Activated CD4-positive, alpha-beta T cell treated with anti-CD3 and anti-CD28 coated beads, Interleukin-2, amount 50 U/mL, for 1 hour (primary cell): ENCODE data around the gene FBXW4.
"Not testable (repeated sequence)": the region's sequence is repeated elsewhere in the genome, so short reads cannot be mapped to it uniquely, and the experiment has no call there.

Source experiments
- DNase-seq: peaks from one replicate; pipeline ENCODE4 v3.0.0-alpha.2; 2020

The FBXW4 gene

DNA sequence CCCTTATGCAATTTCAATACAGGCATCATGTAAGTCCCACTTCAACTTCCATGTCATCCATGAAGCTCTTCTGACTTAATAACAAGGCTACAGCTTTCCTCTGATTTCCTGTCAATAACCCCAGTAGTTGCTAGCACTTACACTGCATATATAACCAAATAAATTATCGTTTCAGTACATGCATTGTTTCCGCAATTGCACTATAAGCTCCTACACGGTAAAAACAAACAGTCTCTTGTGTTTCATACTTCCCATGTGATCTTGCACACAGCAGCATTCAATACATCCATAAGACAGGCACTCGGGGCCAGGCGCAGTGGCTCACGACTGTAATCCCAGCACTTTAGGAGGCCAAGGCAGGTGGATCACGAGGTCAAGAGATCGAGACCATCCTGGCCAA is 41.4 kb downstream of the FBXW4 start:
- DNase-seq: no peak

GRCh38 chr10:101651336-101651735 is 43.6 kb downstream of the FBXW4 start:
- no peak for DNase-seq

GRCh38 chr10:101650863-101651262 is 44.1 kb downstream of the FBXW4 start:
- DNase-seq: no peak

GRCh38 chr10:101649525-101650085 is 45.4 kb downstream of the FBXW4 start:
- no peak for DNase-seq

GRCh38 chr10:101647255-101647654 is 47.7 kb downstream of the FBXW4 start:
- no peak for DNase-seq

DNA sequence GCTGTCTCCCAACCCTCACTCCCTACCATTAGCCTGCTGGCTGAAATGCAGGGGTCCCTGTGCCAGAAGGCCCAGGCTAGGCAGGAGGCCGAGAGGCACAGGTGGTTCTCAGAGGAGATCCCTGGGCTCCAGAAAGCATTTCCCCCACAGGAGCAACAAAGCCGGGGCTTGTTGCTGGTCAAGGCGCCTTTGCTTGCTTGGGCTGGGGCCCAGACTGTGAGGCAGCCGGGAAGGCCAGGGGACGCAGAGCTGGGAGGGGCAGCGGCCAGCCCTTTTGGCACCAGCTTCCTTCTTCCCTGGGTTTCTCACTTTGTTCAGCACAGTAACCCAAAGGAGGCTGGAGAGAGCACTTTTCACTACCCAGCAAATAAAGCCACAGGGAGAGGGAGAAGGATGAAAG is 48.6 kb downstream of the FBXW4 start:
- DNase-seq: no peak

DNA sequence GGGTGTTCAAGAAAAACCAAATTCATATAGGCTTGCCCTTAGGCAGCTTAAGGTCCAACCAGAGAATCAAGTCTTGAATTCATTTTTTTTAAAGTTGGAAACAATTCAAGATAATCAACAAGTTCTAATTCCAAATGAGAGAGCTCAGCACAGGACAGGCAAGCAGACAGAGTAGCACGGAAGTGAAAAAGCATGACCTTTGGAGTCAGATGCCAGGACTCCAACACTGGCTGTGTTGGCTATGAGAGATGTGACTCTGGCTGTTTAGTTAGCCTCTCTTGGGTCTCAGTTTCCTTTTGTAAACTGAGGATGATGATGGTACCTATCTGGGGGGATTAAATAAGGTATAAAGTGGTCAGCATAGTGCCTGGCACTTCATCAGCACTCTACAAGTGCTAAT is 49.3 kb downstream of the FBXW4 start:
- DNase-seq: no peak

- DNase-seq: no peak
These were observed 51.0 kb downstream of the FBXW4 start for GRCh38 chr10:101644002-101644401.

- no peak for DNase-seq
These were observed 51.4 kb downstream of the FBXW4 start for GRCh38 chr10:101643546-101643945.

DNA sequence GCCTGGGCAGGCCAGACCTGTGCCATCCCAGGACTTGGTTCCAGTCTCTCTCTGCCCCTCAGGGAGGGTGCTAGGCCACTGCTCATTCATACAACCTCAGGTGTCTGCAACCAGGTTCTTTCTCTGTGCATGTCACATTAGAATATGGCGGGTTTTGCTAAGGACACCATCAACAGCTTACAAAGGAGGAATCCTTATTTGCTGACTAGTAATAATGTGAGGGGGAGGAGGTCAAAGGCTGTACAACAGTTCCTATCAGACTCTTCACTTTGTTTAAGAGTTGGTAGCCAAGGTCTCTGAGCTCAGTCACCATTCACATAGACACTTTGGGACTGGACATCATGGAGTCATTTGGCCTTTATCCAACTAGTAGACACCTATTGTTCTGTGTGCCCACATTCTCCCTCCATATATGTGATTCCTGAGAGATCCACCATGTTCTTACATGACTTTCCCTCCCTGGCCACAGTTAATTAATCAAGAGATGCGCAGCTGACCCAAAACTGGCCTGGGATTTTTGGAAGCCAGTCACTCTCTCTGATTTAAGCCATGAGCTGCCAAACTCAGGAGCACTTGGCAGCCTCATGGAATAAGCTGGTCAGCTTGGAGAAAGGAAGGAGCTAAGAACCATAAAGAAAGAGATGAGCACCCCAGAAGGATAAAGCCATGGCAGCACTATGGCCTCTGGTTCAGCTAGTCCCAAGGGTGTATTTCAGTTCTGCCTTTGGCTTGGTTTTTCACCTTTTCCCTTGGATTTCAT is 55.6 kb downstream of the FBXW4 start:
- no peak for DNase-seq

DNA sequence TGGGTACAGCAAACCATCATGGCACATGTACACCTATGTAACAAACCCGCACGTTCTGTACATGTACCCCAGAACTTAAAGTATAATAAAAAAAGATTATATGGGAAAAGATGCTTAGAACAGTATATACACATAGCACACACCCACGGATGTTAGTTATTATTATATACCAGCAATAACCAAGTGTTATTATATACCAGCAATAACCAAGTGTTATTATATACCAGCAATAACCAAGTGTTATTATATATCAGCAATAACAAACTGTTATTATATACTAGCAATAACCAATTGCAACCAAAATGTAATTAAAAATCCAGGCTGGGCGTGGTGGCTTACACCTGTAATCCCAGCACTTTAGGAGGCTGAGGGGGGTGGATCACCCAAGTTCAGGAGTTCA is 61.5 kb downstream of the FBXW4 start:
- not testable (repeated sequence) for DNase-seq

DNA sequence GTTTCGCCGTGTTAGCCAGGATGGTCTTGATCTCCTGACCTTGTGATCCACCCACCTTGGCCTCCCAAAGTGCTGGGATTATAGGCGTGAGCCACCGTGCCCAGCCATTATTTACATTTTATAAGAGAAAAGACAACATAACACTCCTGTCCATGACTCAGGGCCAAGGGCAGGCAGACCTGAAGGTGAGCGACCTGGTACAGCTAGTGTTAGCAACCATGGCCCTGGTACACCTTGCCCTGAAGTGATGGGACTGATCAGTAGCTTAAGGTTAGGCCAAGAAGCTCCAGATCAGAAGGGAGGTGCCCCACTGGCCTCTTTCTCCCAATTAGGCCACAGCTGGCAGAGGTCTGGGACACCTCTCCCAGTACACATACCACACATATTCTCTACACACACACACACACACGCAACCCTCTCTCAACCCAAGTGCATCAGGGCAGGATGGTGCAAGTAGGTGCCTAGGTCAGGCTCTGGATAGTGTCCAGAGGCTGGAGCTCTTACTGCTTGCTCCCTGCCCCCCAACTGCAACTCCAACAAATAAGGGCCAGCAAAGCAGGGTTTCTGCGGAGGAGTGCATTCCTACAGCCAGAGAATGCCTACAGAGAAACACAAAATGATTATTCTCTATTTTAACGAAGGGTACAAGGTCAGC is 63.0 kb downstream of the FBXW4 start:
- no peak for DNase-seq

- DNase-seq: no peak
These were observed 64.4 kb downstream of the FBXW4 start for GRCh38 chr10:101630633-101630920.

- DNase-seq: no peak
These were observed 64.9 kb downstream of the FBXW4 start for GRCh38 chr10:101629837-101630632.

GRCh38 chr10:101625821-101626412 is 69.1 kb downstream of the FBXW4 start:
- DNase-seq: no peak

- DNase-seq: no peak
These were observed 70.4 kb downstream of the FBXW4 start for GRCh38 chr10:101624526-101625102.

DNA sequence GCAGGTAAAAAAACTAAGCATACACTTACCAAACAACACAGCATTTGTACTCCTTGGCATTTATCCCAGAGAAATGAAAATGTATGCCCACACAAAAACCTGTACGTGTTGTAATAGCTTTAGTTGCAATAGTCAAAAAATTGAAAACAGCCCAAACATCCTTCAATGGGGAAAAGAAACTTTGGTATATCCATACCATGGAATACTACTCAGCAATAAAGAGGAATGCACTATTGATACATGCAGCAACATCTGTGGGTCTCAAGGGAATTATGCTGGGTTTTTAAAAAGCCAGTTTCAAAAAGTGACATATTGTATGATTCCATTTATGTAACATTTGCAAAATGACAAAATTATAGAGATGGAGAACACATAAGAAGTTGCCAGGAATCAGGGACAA is 71.4 kb downstream of the FBXW4 start:
- DNase-seq: no peak

DNA sequence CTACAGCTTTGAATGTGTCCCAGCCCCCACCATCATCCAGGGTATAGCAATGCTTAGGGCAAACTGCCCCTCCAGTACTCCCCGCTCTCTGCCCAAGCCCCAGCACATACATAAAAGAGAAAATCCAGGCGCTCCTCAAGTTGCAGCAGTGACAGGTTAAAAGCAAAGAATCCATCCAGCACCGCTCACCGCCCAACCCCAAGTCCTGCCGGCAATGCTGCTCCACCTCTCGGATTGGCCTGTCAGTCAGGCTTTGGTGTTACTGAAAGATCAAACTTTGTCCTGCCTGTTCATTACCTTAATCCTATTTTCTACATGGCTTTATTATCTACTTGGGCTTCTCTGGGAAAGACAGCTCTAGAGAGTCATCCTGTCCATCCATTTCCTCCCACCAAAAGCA is 75.0 kb downstream of the FBXW4 start:
- no peak for DNase-seq

DNA sequence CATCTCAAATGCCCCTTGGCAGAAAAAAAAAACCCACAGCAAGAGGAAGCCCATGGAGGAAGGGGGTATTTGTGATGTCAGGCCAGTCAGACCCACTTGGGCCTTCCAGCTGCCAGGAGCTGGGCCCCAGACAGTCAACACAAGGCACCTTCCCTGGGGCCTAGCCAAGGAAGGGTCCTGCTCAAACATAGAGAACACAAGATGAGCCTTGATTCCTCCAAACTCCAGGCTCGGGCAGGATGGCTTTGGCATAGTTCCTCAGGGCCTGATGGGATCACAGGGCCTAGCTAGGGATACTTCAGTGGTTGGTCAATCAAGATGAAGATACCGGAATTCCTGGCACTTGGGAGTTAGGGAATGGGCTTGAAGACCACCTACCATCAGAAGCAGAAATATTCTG is 76.1 kb downstream of the FBXW4 start:
- DNase-seq: no peak

DNA sequence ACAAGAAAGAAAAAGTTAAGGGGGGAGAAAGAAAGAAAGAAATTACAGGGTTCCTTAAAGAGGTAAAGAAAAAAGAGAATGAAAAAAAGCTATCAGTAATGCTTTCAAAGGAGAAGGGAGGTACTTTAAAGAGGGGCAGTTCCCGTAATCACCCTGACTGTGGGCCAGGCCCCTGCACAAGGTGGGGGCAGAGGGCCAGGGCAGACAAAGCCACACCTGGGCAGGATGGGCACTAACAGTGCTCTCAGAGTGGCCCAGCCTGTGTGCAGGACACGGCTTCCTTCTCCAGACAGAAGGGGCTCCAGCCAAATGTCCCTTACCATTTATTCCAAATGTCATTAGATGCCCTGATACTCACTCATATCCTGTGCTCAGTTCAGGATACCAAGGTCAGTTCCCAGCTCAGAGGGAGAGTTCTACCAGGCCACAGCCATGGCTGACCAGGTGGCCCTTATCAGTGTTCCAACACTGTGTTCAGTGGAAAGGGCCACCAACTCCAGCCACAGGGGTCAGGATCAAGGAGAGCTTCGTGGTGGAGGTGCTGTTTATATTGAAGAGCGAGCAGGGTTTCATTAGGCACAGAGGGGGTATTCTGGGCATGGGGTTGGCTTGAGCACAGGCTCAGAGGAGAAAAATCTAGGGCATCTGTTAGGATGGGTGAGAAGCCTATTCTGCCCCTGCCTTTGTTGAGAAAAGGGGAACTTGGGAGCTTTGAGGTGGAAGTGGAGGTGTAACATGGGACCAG is 77.0 kb downstream of the FBXW4 start:
- DNase-seq: no peak

DNA sequence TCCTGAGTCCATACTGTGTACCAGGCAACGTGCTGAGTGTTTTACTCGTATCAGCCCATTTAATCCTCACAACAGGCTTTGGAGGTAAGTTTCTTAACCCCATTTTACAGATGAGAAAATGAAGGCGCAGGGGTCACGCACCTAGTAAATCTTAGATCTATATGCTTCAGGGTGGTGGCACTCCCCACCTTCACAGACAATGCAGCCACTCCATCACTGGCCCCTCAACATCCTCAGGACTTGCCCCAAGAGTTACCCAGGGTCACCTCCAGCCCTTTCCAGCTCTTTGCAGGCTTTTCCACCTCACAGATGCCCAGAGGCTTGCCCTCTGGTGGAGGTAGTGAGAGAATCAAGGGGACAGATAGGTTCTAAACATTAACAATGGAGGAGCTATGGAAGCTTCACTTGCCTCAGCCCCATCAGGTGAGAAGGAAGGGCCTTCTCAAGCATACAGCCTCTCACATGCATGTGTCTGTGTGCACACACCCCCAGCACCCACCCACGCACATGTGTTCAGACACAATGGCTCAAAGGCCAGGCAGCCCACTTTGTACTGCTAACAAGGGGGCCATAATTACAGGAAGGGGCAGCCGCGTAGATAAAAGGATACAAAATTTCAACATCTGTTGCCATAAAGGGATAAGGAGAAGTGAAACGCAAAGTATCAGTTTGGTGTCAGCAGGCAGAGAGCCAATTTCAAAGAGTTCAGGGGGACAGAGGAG is 77.7 kb downstream of the FBXW4 start:
- DNase-seq: no peak
